GM21825 (cell line): ENCODE data around the gene YY1.
"Not testable (repeated sequence)": the region's sequence is repeated elsewhere in the genome, so short reads cannot be mapped to it uniquely, and the experiment has no call there.

ENCODE experiments used
- ATAC-seq: cut with Tn5 transposase; IDR thresholded peaks from one replicate; pipeline ENCODE4 v1.9.1; 2021; ENCODE audit warnings: mild to moderate bottlenecking, moderate library complexity; ENCODE audit not compliant: unreplicated experiment

The YY1 gene

GRCh38 chr14:100294963-100295330, 56.0 kb downstream of the YY1 start:
- no peak for ATAC-seq

GRCh38 chr14:100295376-100296105, 56.6 kb downstream of the YY1 start:
- no peak for ATAC-seq

- no peak for ATAC-seq
Measured at GRCh38 chr14:100296106-100296651, 57.2 kb downstream of the YY1 start.

GRCh38 chr14:100296729-100297128, 57.8 kb downstream of the YY1 start:
- not testable (repeated sequence) for ATAC-seq

- ATAC-seq = peak; percentile 84
Measured at GRCh38 chr14:100297320-100298300, 58.7 kb downstream of the YY1 start.

- no peak for ATAC-seq
Measured at GRCh38 chr14:100298551-100299237, 59.8 kb downstream of the YY1 start.

GRCh38 chr14:100299238-100299560, 60.3 kb downstream of the YY1 start:
- ATAC-seq = no peak

GRCh38 chr14:100302616-100303015, 63.7 kb downstream of the YY1 start:
- no peak for ATAC-seq

- ATAC-seq = no peak
Measured at GRCh38 chr14:100303179-100303578, 64.2 kb downstream of the YY1 start.

- no peak for ATAC-seq
Measured at GRCh38 chr14:100303925-100304324, 65.0 kb downstream of the YY1 start.

GRCh38 chr14:100304825-100305323, 65.9 kb downstream of the YY1 start:
- ATAC-seq = no peak

GRCh38 chr14:100305324-100306100, 66.6 kb downstream of the YY1 start:
- no peak for ATAC-seq

GRCh38 chr14:100306101-100306997, 67.4 kb downstream of the YY1 start, which contains the start of gene SLC25A29:
Gene SLC25A29, minus strand, starts transcription at chr14:100306444. Its CDS starts 212 bp downstream, at chr14:100306232.
- ATAC-seq = peak; percentile 88

- peak; percentile 10 for ATAC-seq
Measured at GRCh38 chr14:100306998-100307765, 68.2 kb downstream of the YY1 start.

- no peak for ATAC-seq
Measured at GRCh38 chr14:100307766-100308426, 69.0 kb downstream of the YY1 start.

- ATAC-seq = not testable (repeated sequence)
Measured at GRCh38 chr14:100308427-100308792, 69.5 kb downstream of the YY1 start.

GRCh38 chr14:100309028-100309737, 70.2 kb downstream of the YY1 start:
- ATAC-seq = no peak
